LoVo (cell line): Measurements from ENCODE around the gene HABP2.
A peak's percentile ranks its signal among the peaks of the same experiment; 100 is the strongest.

ENCODE experiments used
- DNase-seq: peaks from one replicate; pipeline ENCODE4 v3.0.0-alpha.2; 2016; ENCODE audit warnings: low spot score

Gene HABP2

GRCh38 chr10:113557903-113558321 lies 5.1 kb downstream of the HABP2 start:
- no peak for DNase-seq

GRCh38 chr10:113560071-113560470 lies 7.2 kb downstream of the HABP2 start:
- DNase-seq: no peak

DNA sequence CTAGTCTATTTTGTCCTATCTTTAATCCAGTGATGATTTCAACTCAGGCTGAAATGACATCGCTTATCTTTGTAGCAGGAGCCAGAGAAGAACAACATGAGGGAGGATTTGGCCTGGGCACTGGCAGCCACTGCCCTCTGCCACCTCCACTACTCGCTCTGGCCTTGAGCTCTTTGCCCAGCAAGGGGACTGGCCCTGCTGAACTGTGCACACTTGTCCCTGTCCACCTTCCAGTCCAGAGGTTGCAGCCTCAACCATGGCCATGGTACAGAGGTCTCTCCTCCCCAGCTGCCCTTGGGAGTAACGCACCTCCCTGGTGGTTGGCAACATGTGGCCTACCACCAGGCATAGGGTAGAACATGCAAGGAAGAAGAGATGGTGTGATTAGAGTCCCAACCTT lies 8.4 kb downstream of the HABP2 start:
- DNase-seq: no peak

DNA sequence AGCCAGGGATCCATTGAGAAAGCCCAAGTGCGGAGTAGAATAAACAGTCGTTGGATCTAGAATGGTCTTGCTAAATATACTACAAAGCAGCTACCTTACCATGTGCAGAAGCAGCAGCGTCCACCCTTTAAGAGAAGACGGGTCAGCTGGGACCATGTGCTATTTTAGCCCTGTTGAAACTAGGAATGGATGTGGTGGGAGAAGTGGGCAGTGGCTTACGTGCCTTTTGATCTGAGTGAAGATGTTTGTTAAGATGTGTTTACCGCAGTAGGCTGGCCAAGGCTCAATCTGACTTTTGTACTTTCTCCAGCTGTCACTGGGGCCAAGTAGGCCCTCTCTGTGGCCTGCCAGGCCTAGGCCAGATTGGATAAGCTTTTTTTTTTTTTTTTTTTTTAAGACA lies 9.2 kb downstream of the HABP2 start:
- DNase-seq: no peak

DNA sequence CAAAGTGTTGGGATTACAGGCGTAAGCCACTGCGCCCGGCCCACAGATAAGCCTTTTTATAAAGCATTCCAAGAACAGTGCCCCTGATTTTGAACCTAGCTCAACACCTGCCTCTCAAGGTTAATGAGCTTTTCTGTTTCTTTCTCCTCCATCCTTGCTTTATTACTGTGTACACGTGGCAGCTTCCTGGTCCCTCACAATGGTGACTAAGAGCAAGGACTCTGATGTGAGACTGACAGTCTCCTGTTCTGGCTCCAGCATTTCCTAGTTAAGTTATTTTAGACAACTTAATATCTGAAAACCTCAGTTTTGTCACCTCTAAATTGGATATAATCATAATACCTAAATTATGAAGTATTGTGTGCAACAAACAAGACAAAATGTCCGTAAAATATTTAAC lies 9.9 kb downstream of the HABP2 start:
- no peak for DNase-seq

GRCh38 chr10:113563306-113564088 lies 10.6 kb downstream of the HABP2 start:
- peak; percentile 82 for DNase-seq

DNA sequence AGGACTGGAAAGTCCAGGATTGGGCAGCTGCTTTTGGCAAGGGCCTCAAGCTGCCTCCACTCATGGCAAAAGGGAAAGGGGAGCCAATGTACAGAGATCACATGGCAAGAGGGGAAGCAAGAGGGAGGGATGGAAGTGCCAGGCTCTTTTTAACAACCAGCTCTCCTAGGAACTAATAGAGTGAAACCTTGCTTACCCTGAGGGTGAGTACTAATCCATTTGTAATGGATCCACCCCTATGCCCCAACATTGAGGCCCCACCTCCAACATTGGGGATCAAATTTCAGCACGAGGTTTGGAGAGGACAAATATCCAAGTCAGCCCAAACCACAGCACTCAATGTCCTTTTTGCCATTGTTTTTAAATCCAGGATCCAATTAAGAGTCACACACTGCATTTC lies 12.5 kb downstream of the HABP2 start:
- no peak for DNase-seq

GRCh38 chr10:113566888-113567287 lies 14.0 kb downstream of the HABP2 start:
- DNase-seq: no peak

- DNase-seq: no peak
Measured at GRCh38 chr10:113569576-113569975, 16.7 kb downstream of the HABP2 start.

DNA sequence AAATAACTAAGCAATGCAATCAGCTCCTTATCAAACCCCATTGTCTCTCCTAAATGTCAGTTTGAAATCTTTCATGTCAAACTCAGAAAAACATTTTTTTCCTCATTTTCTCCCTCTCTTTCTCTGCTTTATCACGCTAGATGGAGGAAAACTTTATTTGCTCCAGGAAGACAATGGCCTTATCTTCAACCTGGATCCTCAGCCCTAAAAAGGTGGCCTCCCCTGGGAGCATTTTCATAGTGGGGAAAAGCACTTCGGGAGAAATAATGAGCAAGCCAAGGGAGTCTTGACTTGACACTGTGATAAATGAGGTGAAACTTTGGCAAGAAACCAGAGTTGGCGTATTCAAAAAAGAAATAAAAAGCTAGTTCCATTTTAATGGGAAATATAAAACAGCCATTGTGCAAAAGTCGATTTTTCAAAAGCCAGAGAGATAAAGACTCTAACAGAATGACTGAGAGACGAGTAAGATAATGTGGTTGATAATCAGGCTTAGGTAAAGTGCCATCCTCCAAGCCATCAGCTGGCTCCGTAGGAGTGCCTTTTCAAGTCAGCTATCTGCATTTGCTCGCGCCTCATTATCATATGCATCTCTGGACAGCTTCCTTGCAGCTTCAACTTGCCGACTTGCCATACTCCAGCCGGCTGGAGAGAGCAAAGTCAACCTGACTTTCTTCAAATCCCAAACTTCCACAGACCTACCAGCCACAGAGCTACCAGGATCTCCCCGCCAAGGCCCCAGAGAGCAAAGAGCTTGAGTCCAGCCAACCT lies 19.9 kb downstream of the HABP2 start:
- DNase-seq: no peak

DNA sequence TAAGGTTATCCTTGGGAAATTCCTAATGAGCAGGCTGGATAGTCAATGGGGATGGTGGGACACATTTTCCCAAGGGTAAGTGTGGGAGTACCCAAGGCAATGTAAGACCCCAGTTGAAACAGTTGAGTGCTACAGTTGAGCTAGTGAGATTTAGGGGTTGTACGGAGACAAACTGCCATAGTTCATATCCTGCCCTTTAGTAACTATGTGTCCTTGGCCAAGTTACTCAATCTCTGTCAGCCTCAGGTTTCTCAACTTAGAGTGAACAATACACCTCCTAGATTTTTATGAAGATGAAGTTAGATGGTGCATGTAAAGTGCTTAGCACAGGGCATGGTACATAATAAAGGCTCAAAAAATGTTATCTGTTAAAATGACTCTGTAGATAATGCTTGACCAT lies 20.5 kb downstream of the HABP2 start:
- no peak for DNase-seq

DNA sequence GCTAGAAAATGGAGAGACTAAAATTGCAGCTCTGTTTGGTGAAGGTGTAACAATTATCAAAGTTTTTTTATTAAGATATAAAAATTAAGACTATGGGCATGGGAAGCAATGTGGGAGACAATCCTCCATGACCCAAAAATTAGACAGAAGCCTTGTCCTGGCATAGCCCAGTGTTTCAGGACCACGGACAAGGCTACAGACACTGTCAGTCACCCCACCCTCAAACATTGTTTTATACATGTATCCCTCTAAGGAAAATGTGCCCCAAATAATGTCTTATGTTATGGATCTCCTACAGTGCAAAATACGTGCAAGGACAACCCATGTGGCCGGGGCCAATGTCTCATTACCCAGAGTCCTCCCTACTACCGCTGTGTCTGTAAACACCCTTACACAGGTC lies 24.0 kb downstream of the HABP2 start:
- peak; percentile 19 for DNase-seq

GRCh38 chr10:113578773-113579172 lies 25.9 kb downstream of the HABP2 start:
- no peak for DNase-seq

- DNase-seq: no peak
Measured at GRCh38 chr10:113581092-113581491, 28.2 kb downstream of the HABP2 start.

- DNase-seq: no peak
Measured at GRCh38 chr10:113583571-113583970, 30.7 kb downstream of the HABP2 start.

DNA sequence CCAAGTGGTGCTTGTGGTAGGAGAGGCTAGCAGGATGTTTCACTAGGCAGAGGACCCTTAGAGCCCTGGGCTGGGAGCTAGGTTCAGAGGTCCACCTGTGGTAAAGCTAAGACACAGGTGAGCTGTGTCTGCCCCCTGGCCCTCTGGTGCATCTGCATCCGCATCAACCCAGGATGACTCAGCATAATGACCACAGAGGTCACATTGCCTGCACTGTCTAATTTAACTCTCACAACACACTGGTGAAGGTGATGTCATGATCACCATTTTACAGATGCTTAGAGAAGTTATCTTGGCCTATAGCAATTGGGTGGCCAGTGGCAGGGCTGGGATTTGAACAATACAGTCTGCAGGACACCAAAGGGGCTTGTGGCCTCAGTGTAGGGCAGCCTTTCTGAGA lies 33.1 kb downstream of the HABP2 start:
- peak; percentile 6 for DNase-seq

- no peak for DNase-seq
Measured at GRCh38 chr10:113589201-113589770, 36.4 kb downstream of the HABP2 start.

DNA sequence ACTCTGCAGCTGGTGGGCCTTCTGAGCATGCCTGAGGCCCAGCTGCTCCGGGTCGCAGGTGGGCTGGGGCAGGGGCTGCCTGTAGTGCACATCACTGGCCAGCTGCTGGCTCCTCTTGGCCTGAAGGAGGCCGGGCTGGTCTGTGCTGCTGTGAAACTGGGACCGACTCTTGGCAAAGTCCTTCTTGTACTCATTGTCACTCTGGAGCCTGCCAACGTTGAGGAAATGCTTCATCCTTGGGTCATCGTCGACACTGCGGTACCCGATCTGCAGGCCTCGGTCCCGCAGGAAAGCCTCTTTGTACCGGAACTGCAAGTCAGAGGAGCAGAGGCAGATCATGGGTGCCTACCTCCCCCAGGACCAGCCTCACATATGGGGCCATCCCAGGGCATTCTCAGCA lies 37.7 kb downstream of the HABP2 start:
- no peak for DNase-seq

- DNase-seq: no peak
Measured at GRCh38 chr10:113592380-113592779, 39.5 kb downstream of the HABP2 start.

DNA sequence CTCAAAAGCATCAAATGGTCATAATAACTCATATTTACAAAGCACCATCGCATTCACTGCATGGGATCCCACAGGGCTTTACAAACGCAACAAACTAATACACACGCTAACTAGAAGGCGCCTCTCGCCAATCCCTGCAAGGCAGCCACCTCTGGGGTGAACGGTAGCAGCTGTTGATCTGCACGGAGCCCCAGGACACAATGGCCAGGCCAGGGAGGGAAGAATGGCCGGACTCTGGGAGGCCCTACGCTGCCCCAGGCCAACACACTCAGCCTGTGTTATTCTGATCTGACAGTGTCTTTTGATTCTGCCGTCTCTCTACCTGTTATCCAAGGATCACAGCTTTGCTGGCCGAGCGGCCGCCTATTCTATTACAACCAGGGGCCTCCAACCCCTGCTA lies 41.8 kb downstream of the HABP2 start:
- DNase-seq: no peak

DNA sequence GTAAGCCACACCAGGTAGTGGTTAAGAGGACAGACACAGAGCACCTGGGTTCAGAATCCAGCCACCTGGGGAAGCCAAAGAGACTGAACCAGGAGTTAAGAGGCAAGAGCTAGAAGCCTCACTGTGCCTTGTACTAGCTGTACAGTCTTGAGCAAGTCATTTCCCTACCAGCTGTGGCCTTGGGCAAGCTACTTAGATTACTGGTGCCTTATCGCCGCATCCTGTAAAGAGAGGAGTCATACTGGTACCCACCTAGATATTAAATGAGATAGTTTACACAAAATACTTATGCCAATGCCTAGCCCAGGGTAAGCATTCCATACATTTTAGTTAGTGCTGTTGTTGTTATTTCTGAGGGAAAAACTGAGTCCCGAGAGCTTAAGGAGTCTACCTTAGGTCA lies 47.7 kb downstream of the HABP2 start:
- no peak for DNase-seq

DNA sequence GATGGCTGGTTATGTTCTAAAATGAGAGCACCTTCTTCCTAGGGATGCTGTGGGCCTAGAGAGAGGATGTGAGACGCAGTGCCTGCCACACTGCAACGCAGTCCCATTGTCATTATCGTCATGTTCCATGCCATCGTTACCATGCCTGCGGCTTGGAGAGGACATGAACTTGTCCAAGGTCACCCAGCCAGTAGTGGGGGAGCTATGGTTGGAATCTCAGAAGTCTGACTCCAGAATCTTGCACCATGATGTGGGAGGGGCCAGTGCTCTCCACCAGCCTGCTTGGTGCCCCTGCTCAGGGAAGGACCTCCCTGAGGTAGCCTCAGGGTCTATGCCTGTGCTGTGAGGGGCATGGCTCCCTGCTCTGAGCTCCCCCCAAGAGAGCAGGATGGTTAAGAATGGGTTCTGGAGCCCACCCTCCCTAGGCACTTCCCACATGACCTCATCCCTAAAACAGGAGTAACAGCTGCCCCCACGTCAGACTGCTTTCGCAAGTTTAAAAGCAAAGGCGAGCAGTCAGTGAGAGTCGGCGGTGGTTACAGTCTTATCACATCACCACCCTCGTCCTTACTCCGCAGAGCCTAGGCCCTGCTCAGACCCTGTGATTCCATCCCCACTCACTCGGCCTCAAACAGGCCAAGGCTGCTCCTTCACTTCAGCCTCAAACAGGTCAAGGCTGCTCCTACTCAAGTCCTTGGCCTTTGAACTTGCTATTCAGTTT lies 50.4 kb downstream of the HABP2 start:
- no peak for DNase-seq

- DNase-seq: no peak
Measured at GRCh38 chr10:113604572-113604971, 51.7 kb downstream of the HABP2 start.
